GM12878 (cell line): ENCODE measurements around the gene ZKSCAN1.

Source experiments
- POLR2A ChIP-seq: IDR thresholded peaks from 2 replicates; pipeline ENCODE4 v1.6.1; 2011; ENCODE audit warnings: low read depth, mild to moderate bottlenecking, low read length
- SRF ChIP-seq, 2 experiments: IDR thresholded peaks; 2 replicates each; pipeline ENCODE4 v1.6.1; 2011; ENCODE audit warnings: low read depth in 2 of 2, low read length in 2 of 2, mild to moderate bottlenecking in 1 of 2, moderate library complexity in 1 of 2
- TF ChIP-seq, protein P1 (sequence below): IDR thresholded peaks from 2 replicates; pipeline ENCODE4 v1.6.1; 2012; ENCODE audit warnings: low read depth, low read length, improper control_type of control experiment

DNA sequence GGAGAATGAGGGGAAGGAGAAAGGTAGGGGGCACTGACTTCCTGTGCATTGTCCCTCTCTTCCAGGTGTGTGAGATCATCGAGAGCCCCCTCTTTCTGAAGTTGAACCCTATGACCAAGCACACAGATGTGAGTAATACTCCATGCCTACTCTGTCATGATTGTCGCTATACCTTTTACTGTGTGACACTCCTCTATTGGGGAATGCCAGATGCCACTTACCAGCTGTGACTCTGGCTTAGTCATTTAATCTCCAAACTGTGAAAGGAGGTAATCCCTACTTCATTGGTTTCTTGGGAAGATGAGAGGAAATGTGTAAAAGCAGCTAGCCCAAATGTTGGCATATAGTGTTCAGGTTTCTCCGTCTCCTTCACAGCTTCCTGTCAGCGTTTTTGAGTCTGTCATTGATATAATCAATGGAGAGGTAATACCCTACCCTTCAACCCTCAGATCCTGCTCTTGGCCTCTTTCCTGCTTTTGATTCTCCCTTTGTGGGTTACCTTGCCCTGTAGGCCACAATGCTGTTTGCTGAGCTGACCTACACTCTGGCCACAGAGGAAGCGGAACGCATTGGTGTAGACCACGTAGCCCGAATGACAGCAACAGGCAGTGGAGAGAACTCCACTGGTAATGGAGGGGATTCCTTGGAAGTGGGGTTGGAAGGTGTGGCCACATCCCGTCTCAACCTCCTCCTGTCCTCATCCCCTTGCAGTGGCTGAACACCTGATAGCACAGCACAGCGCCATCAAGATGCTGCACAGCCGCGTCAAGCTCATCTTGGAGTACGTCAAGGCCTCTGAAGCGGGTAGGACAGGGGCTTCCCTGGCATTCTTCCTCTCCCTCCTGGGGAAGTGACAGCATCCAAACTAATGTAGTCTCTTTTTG lies 75.4 kb downstream of the ZKSCAN1 start:
- TF ChIP-seq, protein P1, sequence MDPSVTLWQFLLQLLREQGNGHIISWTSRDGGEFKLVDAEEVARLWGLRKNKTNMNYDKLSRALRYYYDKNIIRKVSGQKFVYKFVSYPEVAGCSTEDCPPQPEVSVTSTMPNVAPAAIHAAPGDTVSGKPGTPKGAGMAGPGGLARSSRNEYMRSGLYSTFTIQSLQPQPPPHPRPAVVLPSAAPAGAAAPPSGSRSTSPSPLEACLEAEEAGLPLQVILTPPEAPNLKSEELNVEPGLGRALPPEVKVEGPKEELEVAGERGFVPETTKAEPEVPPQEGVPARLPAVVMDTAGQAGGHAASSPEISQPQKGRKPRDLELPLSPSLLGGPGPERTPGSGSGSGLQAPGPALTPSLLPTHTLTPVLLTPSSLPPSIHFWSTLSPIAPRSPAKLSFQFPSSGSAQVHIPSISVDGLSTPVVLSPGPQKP, result no peak
- TF ChIP-seq POLR2A (peak; percentile 72), SRF (IDR thresholded peaks at IDR 0.05; ENCODE audit: low read depth in 2 of 2, low read length in 2 of 2) (no peak)
